ENCODE measurements around the gene LRMDA.

LRMDA gene

GRCh38 chr10:75941223-75941801 lies 509.9 kb downstream of the LRMDA start (continued):
- TF ChIP-seq, protein P1, sequence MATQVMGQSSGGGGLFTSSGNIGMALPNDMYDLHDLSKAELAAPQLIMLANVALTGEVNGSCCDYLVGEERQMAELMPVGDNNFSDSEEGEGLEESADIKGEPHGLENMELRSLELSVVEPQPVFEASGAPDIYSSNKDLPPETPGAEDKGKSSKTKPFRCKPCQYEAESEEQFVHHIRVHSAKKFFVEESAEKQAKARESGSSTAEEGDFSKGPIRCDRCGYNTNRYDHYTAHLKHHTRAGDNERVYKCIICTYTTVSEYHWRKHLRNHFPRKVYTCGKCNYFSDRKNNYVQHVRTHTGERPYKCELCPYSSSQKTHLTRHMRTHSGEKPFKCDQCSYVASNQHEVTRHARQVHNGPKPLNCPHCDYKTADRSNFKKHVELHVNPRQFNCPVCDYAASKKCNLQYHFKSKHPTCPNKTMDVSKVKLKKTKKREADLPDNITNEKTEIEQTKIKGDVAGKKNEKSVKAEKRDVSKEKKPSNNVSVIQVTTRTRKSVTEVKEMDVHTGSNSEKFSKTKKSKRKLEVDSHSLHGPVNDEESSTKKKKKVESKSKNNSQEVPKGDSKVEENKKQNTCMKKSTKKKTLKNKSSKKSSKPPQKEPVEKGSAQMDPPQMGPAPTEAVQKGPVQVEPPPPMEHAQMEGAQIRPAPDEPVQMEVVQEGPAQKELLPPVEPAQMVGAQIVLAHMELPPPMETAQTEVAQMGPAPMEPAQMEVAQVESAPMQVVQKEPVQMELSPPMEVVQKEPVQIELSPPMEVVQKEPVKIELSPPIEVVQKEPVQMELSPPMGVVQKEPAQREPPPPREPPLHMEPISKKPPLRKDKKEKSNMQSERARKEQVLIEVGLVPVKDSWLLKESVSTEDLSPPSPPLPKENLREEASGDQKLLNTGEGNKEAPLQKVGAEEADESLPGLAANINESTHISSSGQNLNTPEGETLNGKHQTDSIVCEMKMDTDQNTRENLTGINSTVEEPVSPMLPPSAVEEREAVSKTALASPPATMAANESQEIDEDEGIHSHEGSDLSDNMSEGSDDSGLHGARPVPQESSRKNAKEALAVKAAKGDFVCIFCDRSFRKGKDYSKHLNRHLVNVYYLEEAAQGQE (tag by site-specific recombination; IDR thresholded peaks at IDR 0.05) = no peak
- TF ChIP-seq BCL6B (tag by site-specific recombination; IDR thresholded peaks at IDR 0.05) (no peak), ZSCAN30 (tag by site-specific recombination; IDR thresholded peaks at IDR 0.05) (peak; percentile 36; the same call in 1 of the 2 replicates), ZNF529 (tag by site-specific recombination; IDR thresholded peaks at IDR 0.05; ENCODE audit: insufficient replicate concordance) (no peak), ZNF791 (tag by site-specific recombination; IDR thresholded peaks at IDR 0.05) (no peak), ZNF501 (tag by site-specific recombination; IDR thresholded peaks at IDR 0.05) (no peak), ZNF280C (tag by site-specific recombination; IDR thresholded peaks at IDR 0.05) (no peak), ZNF274 (IDR thresholded peaks at IDR 0.05; ENCODE audit: low read length) (no peak), ZNF274 (tag by site-specific recombination; IDR thresholded peaks at IDR 0.05; ENCODE audit: borderline replicate concordance) (no peak), HOXC10 (CRISPR knock-in tag; IDR thresholded peaks at IDR 0.05) (no peak), ZSCAN23 (tag by site-specific recombination; IDR thresholded peaks at IDR 0.05) (no peak), ZNF621 (tag by site-specific recombination; IDR thresholded peaks at IDR 0.05) (no peak), HIC1 (tag by site-specific recombination; IDR thresholded peaks at IDR 0.05) (no peak)
- TF ChIP-seq, protein P2, sequence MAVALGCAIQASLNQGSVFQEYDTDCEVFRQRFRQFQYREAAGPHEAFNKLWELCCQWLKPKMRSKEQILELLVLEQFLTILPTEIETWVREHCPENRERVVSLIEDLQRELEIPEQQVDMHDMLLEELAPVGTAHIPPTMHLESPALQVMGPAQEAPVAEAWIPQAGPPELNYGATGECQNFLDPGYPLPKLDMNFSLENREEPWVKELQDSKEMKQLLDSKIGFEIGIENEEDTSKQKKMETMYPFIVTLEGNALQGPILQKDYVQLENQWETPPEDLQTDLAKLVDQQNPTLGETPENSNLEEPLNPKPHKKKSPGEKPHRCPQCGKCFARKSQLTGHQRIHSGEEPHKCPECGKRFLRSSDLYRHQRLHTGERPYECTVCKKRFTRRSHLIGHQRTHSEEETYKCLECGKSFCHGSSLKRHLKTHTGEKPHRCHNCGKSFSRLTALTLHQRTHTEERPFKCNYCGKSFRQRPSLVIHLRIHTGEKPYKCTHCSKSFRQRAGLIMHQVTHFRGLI (tag by site-specific recombination; IDR thresholded peaks at IDR 0.05) = 0 out of 2 replicates have a peak, but pooled peaks have one; percentile 29
- TF ChIP-seq, protein P3, sequence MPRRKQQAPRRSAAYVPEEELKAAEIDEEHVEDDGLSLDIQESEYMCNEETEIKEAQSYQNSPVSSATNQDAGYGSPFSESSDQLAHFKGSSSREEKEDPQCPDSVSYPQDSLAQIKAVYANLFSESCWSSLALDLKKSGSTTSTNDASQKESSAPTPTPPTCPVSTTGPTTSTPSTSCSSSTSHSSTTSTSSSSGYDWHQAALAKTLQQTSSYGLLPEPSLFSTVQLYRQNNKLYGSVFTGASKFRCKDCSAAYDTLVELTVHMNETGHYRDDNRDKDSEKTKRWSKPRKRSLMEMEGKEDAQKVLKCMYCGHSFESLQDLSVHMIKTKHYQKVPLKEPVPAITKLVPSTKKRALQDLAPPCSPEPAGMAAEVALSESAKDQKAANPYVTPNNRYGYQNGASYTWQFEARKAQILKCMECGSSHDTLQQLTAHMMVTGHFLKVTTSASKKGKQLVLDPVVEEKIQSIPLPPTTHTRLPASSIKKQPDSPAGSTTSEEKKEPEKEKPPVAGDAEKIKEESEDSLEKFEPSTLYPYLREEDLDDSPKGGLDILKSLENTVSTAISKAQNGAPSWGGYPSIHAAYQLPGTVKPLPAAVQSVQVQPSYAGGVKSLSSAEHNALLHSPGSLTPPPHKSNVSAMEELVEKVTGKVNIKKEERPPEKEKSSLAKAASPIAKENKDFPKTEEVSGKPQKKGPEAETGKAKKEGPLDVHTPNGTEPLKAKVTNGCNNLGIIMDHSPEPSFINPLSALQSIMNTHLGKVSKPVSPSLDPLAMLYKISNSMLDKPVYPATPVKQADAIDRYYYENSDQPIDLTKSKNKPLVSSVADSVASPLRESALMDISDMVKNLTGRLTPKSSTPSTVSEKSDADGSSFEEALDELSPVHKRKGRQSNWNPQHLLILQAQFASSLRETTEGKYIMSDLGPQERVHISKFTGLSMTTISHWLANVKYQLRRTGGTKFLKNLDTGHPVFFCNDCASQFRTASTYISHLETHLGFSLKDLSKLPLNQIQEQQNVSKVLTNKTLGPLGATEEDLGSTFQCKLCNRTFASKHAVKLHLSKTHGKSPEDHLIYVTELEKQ (tag by site-specific recombination; IDR thresholded peaks at IDR 0.05; ENCODE audit: borderline replicate concordance) = no peak
- TF ChIP-seq, protein P4, sequence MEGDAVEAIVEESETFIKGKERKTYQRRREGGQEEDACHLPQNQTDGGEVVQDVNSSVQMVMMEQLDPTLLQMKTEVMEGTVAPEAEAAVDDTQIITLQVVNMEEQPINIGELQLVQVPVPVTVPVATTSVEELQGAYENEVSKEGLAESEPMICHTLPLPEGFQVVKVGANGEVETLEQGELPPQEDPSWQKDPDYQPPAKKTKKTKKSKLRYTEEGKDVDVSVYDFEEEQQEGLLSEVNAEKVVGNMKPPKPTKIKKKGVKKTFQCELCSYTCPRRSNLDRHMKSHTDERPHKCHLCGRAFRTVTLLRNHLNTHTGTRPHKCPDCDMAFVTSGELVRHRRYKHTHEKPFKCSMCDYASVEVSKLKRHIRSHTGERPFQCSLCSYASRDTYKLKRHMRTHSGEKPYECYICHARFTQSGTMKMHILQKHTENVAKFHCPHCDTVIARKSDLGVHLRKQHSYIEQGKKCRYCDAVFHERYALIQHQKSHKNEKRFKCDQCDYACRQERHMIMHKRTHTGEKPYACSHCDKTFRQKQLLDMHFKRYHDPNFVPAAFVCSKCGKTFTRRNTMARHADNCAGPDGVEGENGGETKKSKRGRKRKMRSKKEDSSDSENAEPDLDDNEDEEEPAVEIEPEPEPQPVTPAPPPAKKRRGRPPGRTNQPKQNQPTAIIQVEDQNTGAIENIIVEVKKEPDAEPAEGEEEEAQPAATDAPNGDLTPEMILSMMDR (tag by site-specific recombination; IDR thresholded peaks at IDR 0.05) = no peak
